OCI-LY1 (cell line): ENCODE results near the gene NFKBIB.

ENCODE experiments used
- H2AFZ ChIP-seq: fragments of 200-600 bp; sonication (generic), shearing (Covaris generic); 2 replicates; pipeline ENCODE4 v1.6.0; 2014; ENCODE audit warnings: antibody characterized with exemption, mild to moderate bottlenecking, low read length
- H3F3A ChIP-seq: fragments of 200-600 bp; sonication (generic), shearing (Covaris generic); 2 replicates; pipeline ENCODE4 v1.6.0; 2014; ENCODE audit warnings: mild to moderate bottlenecking, antibody characterized with exemption, low read length, moderate library complexity; ENCODE audit not compliant: insufficient read depth
- H3K27ac ChIP-seq: fragments of 200-600 bp; sonication (generic); 2 replicates; pipeline ENCODE4 v1.5.1; 2014; ENCODE audit warnings: low read length, mixed run types, mild to moderate bottlenecking, low read depth; ENCODE audit not compliant: poor library complexity, severe bottlenecking
- H3K27me3 ChIP-seq: fragments of 200-600 bp; sonication (generic); 2 replicates; pipeline ENCODE4 v1.6.0; 2014; ENCODE audit warnings: antibody characterized with exemption, mild to moderate bottlenecking, low read length, moderate library complexity; ENCODE audit not compliant: insufficient read depth
- H3K36me3 ChIP-seq: fragments of 200-600 bp; sonication (generic); 2 replicates; pipeline ENCODE4 v1.6.1; 2014; ENCODE audit warnings: mild to moderate bottlenecking, antibody characterized with exemption, low read length, moderate library complexity, mixed read lengths; ENCODE audit not compliant: insufficient read depth
- H3K4me1 ChIP-seq: fragments of 200-600 bp; sonication (generic); 2 replicates; pipeline ENCODE4 v1.5.1; 2014; ENCODE audit warnings: mild to moderate bottlenecking, low read length, moderate library complexity; ENCODE audit not compliant: insufficient read depth, severe bottlenecking
- H3K4me2 ChIP-seq: fragments of 200-600 bp; sonication (generic), shearing (Covaris generic); 2 replicates; pipeline ENCODE4 v1.6.1; 2014; ENCODE audit warnings: low read length
- H3K4me3 ChIP-seq: fragments of 200-600 bp; sonication (generic); 2 replicates; pipeline ENCODE4 v1.5.1; 2014; ENCODE audit warnings: low read length, low read depth, mild to moderate bottlenecking, mixed read lengths; ENCODE audit not compliant: poor library complexity, severe bottlenecking
- H3K79me2 ChIP-seq: fragments of 200-600 bp; shearing (Covaris generic); 2 replicates; pipeline ENCODE4 v1.6.1; 2016; ENCODE audit warnings: mixed run types, low read length, mixed read lengths; ENCODE audit not compliant: insufficient read depth
- H3K9ac ChIP-seq: fragments of 200-600 bp; sonication (generic), shearing (Covaris generic); 2 replicates; pipeline ENCODE4 v1.6.1; 2014; ENCODE audit warnings: mild to moderate bottlenecking, low read length, mixed read lengths
- H3K9me2 ChIP-seq: fragments of 200-600 bp; sonication (generic), shearing (Covaris generic); 2 replicates; pipeline ENCODE4 v1.6.1; 2014; ENCODE audit warnings: low read depth, mild to moderate bottlenecking, low read length, mixed read lengths
- H3K9me3 ChIP-seq: fragments of 200-600 bp; shearing (Covaris generic); 2 replicates; pipeline ENCODE4 v1.6.1; 2014; ENCODE audit warnings: low read length, mixed read lengths
- H4K20me1 ChIP-seq: fragments of 200-600 bp; sonication (generic), shearing (Covaris generic); 2 replicates; pipeline ENCODE4 v1.6.0; 2016; ENCODE audit warnings: mild to moderate bottlenecking, low read length; ENCODE audit not compliant: insufficient read depth
- CTCF ChIP-seq: fragments of 200-600 bp; sonication (generic), shearing (Covaris generic); IDR thresholded peaks from 2 replicates; pipeline ENCODE4 v1.5.1; 2017; ENCODE audit warnings: mild to moderate bottlenecking, antibody characterized with exemption, low read length, moderate library complexity, mixed read lengths
- EZH2 ChIP-seq: fragments of 200-600 bp; sonication (generic), shearing (Covaris generic); IDR thresholded peaks from 2 replicates; pipeline ENCODE4 v1.8.0; 2017; ENCODE audit warnings: borderline replicate concordance, mixed run types, mild to moderate bottlenecking, antibody characterized with exemption, low read length, moderate library complexity, mixed read lengths

Gene NFKBIB

GRCh38 chr19:38862321-38863059 is 37.3 kb upstream of the NFKBIB start:
- Histone ChIP-seq H3K36me3 (no peaks in the 10 kb centered on the region), H3K4me3 (no peak overlapping the region), H3K4me1 (peaks cover 65% of the 10 kb centered on the region), H3K9me3 (no peaks in the 10 kb centered on the region), H3K79me2 (no peaks in the 10 kb centered on the region), H3K9me2 (no peaks in the 10 kb centered on the region), H3K27me3 (no peaks in the 10 kb centered on the region), H3K27ac (peak overlapping the region; percentile 94), H4K20me1 (no peaks in the 10 kb centered on the region), H2AFZ (no peak overlapping the region), H3K4me2 (no peak overlapping the region), H3F3A (peaks cover 3% of the 10 kb centered on the region; the same call in 1 of the 2 replicates), H3K9ac (no peak overlapping the region)
- TF ChIP-seq EZH2 (no peak), CTCF (no peak)

GRCh38 chr19:38867171-38867780 is 32.5 kb upstream of the NFKBIB start:
- H3K79me2 ChIP-seq: no peaks in the 10 kb centered on the region
- 0 out of 2 replicates have a peak, but pooled peaks cover 6% of the 10 kb centered on the region for H3K36me3 ChIP-seq
- no peak overlapping the region for H3K4me2 ChIP-seq
- peak overlapping the region; percentile 94 for H3K27ac ChIP-seq
- H4K20me1 ChIP-seq: no peaks in the 10 kb centered on the region
- no peak overlapping the region for H2AFZ ChIP-seq
- TF ChIP-seq CTCF (no peak), EZH2 (no peak)
- H3K9ac ChIP-seq: no peak overlapping the region
- no peaks in the 10 kb centered on the region for H3F3A ChIP-seq
- H3K4me3 ChIP-seq: no peak overlapping the region
- H3K4me1 ChIP-seq: peaks cover 60% of the 10 kb centered on the region
- H3K9me2 ChIP-seq: no peaks in the 10 kb centered on the region
- no peaks in the 10 kb centered on the region for H3K9me3 ChIP-seq
- H3K27me3 ChIP-seq: no peaks in the 10 kb centered on the region

- Histone ChIP-seq H3K4me1 (peaks cover 60% of the 10 kb centered on the region), H3K36me3 (0 out of 2 replicates have a peak, but pooled peaks cover 6% of the 10 kb centered on the region), H3K9ac (peak overlapping the region; percentile 77; the same call in 1 of the 2 replicates), H4K20me1 (no peaks in the 10 kb centered on the region), H2AFZ (no peak overlapping the region), H3K4me3 (peak overlapping the region; percentile 64), H3F3A (peaks cover 6% of the 10 kb centered on the region; the same call in 1 of the 2 replicates), H3K27ac (peak overlapping the region; percentile 84), H3K79me2 (no peaks in the 10 kb centered on the region), H3K27me3 (no peaks in the 10 kb centered on the region), H3K9me2 (no peaks in the 10 kb centered on the region), H3K4me2 (peak overlapping the region; percentile 92), H3K9me3 (no peaks in the 10 kb centered on the region)
- no peak for TF ChIP-seq EZH2
- TF ChIP-seq CTCF: no peak
These were observed 31.2 kb upstream of the NFKBIB start for GRCh38 chr19:38868551-38868950.
